ENCODE data around the gene AP5S1. TPM values are rescaled to one million over a fixed set of nuclear protein-coding genes. Genes with fewer than 3 reads are reported as not detected.

AP5S1 gene
- total and polyA plus RNA-seq, 2 of the 13 experiments (the other 11 are each of a cell fraction or from before 2014, with no cell fraction given), result 7.9 to 23.2 TPM

DNA sequence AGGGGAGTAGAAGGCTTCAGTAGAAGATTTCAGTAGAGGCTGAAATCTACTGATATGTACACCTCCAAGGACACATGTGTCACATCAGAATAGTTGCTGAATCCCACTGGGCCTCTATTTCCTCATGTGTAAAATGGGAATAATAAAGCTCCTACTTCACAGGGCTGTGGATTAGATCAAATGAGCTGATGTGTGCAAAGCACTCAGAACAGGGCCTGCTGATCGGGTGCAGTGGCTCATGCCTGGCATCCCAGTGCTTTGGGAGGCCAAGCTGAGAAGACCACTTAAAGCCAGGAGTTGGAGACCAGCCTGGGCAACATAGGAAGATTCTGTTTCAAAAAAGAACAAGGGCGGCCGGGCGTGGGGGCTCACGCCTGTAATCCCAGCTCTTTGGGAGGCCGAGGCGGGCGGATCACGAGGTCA is 8.1 kb upstream of the AP5S1 start:
- BruUV-seq (replicated peaks), result no TSS peak
- in situ Hi-C loops (cut with HindIII; ENCODE audit: extremely low pct_ligation_motif_present, low pct_unique_long_range_greater_than_20kb), result no loop called here
- 98% methylated on average over 9 of the region's 9 CpGs for WGBS (ENCODE audit: low lambda C conversion rate)
- DNase-seq (ENCODE audit: low spot score) (no peak), FAIRE-seq (no peak), ATAC-seq (no peak)
- Histone ChIP-seq H2AFZ (ENCODE audit: low read length) (no peak overlapping the region), H3K9ac (ENCODE audit: insufficient read depth, low read depth, low read length) (peak overlapping the region; percentile 45), H3K4me2 (ENCODE audit: low read depth, low read length) (peak overlapping the region; percentile 87), H4K20me1 (ENCODE audit: insufficient read depth, low read length) (no peaks in the 10 kb centered on the region), H3K27me3 (ENCODE audit: control insufficient read depth in 1 of 2, insufficient read depth in 2 of 2, low read length in 2 of 2) (peaks cover 3 to 14% of the 10 kb centered on the region in 2 experiments; a peak in 3 of 5 replicates), H3K9me3 (ENCODE audit: low read length) (no peaks in the 10 kb centered on the region), H3K79me2 (ENCODE audit: insufficient read depth, low read length) (no peaks in the 10 kb centered on the region), H3K27ac (ENCODE audit: extremely low read length, insufficient read depth, low read length) (no peak overlapping the region), H3K4me3 (replicated peaks in 1 of 3; ENCODE audit: insufficient read depth in 1 of 3, low read depth in 2 of 3, low read length in 3 of 3) (peak overlapping the region in 1 of 3 experiments; percentile 59; a peak in 2 of 6 replicates), H3K4me1 (ENCODE audit: insufficient read depth, low read length) (peaks cover 55% of the 10 kb centered on the region), H3K36me3 (replicated peaks in 1 of 2; ENCODE audit: control insufficient read depth in 1 of 2, insufficient read depth in 2 of 2, low read length in 2 of 2) (no peaks in the 10 kb centered on the region)
- POLR2A ChIA-PET, result interaction anchor here (0.8 to 2.8 kb wide), 5 partner anchors 8 to 33 kb away, joined by 3 to 10 read pairs (median 4); partner anchors contain the start of genes AP5S1, CDC25B and CENPB
- CTCF ChIA-PET (ENCODE audit: low intra/inter-chr PET ratio, low total read pairs), result interaction anchor here (1.2 kb wide), 1 partner anchor 25 kb away, joined by 5 read pairs; the partner anchor contains the start of gene CENPB
- intact Hi-C loops (cut with micrococcal nuclease; ENCODE audit: unreplicated experiment), result no loop called here
- no peak for TF ChIP-seq BORCS8-MEF2B (CRISPR knock-in tag; IDR thresholded peaks at IDR 0.05)
- TF ChIP-seq ZC3H4 (CRISPR knock-in tag; IDR thresholded peaks at IDR 0.05; ENCODE audit: borderline replicate concordance), result no peak
- TF ChIP-seq MED13 (CRISPR knock-in tag; IDR thresholded peaks at IDR 0.05), result no peak
- TF ChIP-seq, protein P1, sequence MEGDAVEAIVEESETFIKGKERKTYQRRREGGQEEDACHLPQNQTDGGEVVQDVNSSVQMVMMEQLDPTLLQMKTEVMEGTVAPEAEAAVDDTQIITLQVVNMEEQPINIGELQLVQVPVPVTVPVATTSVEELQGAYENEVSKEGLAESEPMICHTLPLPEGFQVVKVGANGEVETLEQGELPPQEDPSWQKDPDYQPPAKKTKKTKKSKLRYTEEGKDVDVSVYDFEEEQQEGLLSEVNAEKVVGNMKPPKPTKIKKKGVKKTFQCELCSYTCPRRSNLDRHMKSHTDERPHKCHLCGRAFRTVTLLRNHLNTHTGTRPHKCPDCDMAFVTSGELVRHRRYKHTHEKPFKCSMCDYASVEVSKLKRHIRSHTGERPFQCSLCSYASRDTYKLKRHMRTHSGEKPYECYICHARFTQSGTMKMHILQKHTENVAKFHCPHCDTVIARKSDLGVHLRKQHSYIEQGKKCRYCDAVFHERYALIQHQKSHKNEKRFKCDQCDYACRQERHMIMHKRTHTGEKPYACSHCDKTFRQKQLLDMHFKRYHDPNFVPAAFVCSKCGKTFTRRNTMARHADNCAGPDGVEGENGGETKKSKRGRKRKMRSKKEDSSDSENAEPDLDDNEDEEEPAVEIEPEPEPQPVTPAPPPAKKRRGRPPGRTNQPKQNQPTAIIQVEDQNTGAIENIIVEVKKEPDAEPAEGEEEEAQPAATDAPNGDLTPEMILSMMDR (CRISPR knock-in tag; IDR thresholded peaks at IDR 0.05), result no peak
- 0 out of 2 replicates have a peak, but pooled peaks have one; percentile 52 for TF ChIP-seq ZNF383 (CRISPR knock-in tag; IDR thresholded peaks at IDR 0.05; ENCODE audit: borderline replicate concordance)
- no peak for TF ChIP-seq ARHGAP35 (CRISPR knock-in tag; IDR thresholded peaks at IDR 0.05; ENCODE audit: borderline replicate concordance)
- 0 out of 2 replicates have a peak, but pooled peaks have one; percentile 1 for TF ChIP-seq KLF12 (CRISPR knock-in tag; IDR thresholded peaks at IDR 0.05; ENCODE audit: borderline replicate concordance)
- TF ChIP-seq, protein P2, sequence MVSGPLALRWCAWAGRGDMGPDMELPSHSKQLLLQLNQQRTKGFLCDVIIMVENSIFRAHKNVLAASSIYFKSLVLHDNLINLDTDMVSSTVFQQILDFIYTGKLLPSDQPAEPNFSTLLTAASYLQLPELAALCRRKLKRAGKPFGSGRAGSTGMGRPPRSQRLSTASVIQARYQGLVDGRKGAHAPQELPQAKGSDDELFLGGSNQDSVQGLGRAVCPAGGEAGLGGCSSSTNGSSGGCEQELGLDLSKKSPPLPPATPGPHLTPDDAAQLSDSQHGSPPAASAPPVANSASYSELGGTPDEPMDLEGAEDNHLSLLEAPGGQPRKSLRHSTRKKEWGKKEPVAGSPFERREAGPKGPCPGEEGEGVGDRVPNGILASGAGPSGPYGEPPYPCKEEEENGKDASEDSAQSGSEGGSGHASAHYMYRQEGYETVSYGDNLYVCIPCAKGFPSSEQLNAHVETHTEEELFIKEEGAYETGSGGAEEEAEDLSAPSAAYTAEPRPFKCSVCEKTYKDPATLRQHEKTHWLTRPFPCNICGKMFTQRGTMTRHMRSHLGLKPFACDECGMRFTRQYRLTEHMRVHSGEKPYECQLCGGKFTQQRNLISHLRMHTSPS (CRISPR knock-in tag; IDR thresholded peaks at IDR 0.05; ENCODE audit: low read depth), result no peak
- no peak for TF ChIP-seq JUNB (CRISPR knock-in tag; IDR thresholded peaks at IDR 0.05; ENCODE audit: borderline replicate concordance)
- TF ChIP-seq ZFX (CRISPR knock-in tag; IDR thresholded peaks at IDR 0.05; ENCODE audit: low read depth), result no peak
- TF ChIP-seq ZBTB38 (CRISPR knock-in tag; IDR thresholded peaks at IDR 0.05), result no peak
- TF ChIP-seq, protein P3, sequence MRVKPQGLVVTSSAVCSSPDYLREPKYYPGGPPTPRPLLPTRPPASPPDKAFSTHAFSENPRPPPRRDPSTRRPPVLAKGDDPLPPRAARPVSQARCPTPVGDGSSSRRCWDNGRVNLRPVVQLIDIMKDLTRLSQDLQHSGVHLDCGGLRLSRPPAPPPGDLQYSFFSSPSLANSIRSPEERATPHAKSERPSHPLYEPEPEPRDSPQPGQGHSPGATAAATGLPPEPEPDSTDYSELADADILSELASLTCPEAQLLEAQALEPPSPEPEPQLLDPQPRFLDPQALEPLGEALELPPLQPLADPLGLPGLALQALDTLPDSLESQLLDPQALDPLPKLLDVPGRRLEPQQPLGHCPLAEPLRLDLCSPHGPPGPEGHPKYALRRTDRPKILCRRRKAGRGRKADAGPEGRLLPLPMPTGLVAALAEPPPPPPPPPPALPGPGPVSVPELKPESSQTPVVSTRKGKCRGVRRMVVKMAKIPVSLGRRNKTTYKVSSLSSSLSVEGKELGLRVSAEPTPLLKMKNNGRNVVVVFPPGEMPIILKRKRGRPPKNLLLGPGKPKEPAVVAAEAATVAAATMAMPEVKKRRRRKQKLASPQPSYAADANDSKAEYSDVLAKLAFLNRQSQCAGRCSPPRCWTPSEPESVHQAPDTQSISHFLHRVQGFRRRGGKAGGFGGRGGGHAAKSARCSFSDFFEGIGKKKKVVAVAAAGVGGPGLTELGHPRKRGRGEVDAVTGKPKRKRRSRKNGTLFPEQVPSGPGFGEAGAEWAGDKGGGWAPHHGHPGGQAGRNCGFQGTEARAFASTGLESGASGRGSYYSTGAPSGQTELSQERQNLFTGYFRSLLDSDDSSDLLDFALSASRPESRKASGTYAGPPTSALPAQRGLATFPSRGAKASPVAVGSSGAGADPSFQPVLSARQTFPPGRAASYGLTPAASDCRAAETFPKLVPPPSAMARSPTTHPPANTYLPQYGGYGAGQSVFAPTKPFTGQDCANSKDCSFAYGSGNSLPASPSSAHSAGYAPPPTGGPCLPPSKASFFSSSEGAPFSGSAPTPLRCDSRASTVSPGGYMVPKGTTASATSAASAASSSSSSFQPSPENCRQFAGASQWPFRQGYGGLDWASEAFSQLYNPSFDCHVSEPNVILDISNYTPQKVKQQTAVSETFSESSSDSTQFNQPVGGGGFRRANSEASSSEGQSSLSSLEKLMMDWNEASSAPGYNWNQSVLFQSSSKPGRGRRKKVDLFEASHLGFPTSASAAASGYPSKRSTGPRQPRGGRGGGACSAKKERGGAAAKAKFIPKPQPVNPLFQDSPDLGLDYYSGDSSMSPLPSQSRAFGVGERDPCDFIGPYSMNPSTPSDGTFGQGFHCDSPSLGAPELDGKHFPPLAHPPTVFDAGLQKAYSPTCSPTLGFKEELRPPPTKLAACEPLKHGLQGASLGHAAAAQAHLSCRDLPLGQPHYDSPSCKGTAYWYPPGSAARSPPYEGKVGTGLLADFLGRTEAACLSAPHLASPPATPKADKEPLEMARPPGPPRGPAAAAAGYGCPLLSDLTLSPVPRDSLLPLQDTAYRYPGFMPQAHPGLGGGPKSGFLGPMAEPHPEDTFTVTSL (CRISPR knock-in tag; IDR thresholded peaks at IDR 0.05; ENCODE audit: borderline replicate concordance), result no peak
- TF ChIP-seq, protein P4, sequence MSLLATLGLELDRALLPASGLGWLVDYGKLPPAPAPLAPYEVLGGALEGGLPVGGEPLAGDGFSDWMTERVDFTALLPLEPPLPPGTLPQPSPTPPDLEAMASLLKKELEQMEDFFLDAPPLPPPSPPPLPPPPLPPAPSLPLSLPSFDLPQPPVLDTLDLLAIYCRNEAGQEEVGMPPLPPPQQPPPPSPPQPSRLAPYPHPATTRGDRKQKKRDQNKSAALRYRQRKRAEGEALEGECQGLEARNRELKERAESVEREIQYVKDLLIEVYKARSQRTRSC (CRISPR knock-in tag; IDR thresholded peaks at IDR 0.05; ENCODE audit: low read depth), result 0 out of 2 replicates have a peak, but pooled peaks have one; percentile 17

Data from HepG2 (cell line).